HG02588 (cell line): ENCODE measurements around the gene HPX.

Source experiments
- ATAC-seq: cut with Tn5 transposase; IDR thresholded peaks from one replicate; pipeline ENCODE4 v1.9.1; 2021; ENCODE audit warnings: mild to moderate bottlenecking, moderate library complexity; ENCODE audit not compliant: unreplicated experiment

The HPX gene, protein sequence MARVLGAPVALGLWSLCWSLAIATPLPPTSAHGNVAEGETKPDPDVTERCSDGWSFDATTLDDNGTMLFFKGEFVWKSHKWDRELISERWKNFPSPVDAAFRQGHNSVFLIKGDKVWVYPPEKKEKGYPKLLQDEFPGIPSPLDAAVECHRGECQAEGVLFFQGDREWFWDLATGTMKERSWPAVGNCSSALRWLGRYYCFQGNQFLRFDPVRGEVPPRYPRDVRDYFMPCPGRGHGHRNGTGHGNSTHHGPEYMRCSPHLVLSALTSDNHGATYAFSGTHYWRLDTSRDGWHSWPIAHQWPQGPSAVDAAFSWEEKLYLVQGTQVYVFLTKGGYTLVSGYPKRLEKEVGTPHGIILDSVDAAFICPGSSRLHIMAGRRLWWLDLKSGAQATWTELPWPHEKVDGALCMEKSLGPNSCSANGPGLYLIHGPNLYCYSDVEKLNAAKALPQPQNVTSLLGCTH

DNA sequence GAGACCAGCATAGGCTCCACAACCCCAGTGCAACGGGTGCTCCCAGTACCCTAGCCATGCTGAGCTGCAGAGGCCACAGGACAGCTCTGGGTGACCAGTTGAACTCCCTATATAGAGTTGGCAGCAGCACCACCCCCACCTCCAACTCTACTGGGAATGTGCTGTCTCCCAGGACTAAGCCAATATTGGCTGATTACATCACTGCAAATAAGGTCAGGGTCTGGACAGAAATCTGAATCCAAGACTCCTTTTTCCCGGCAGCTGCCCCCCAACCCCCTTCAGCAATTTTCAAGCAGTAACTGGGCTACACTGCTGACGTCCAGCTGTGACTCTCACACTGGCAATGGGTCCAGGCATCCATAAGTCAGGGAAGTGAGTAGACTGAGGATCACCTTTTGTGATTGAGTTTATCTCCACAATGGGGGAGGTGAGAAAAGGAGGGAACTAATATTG is at the start of gene HPX:
Gene HPX (minus strand): TSS at position 82 of the 453 bp plus-strand sequence. CDS start 24 bp downstream, at position 58.
- ATAC-seq: no peak

DNA sequence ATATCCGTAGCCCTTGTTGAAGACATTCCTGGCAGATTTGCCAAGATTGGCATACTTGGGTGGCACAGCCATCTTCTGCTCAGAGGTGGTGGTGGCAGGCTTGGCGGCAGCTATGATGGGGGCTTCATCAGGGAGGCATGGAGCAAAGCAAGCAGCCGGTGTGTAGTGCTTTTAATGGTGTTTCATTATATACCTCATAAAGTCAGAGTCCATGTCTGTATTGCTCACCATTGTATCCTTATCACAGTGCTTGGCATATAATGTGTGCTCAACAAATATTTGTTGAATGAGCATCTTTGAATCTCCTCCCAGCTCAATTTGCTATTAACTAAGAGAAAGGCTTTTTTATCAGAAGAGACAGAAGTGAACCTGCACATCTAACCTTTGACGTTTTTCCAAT is 48.5 kb upstream of the HPX start:
- no peak for ATAC-seq

DNA sequence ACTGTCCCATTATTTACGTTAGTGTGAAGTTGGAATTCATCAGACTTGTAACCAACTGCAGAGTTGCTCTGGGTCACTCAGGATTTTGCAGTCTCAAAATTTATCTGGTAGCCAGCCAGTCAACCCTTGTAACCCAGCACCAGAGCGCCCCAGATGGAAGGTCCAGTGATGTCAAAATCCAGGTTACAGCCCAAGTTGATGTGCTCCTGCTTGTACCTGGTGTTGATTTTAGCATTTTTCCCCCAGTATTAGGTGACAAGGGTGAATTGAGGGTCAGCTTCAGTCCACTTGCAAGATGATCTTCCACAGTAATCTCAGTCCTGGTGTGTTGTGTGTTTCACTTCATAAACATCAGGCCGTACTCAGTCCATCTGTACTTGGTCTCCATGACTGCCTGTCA is 48.0 kb upstream of the HPX start:
- no peak for ATAC-seq

DNA sequence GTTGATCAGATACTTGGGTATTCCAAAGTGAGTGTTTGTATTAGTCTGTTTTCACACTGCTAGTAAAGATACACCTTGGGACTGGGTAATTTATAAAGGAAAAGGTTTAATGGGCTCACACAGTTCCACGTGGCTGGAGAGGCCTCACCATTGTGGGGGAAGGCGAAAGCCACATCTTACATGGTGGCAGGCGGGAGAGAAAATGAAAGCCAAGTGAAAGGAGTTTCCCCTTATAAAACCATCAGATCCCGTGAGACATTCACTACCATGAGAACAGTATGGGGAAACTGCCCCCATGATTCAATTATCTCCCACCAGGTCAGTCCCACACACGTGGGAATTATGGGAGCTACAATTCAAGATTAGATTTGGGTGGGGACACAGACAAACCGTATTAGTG is 47.6 kb upstream of the HPX start:
- no peak for ATAC-seq

DNA sequence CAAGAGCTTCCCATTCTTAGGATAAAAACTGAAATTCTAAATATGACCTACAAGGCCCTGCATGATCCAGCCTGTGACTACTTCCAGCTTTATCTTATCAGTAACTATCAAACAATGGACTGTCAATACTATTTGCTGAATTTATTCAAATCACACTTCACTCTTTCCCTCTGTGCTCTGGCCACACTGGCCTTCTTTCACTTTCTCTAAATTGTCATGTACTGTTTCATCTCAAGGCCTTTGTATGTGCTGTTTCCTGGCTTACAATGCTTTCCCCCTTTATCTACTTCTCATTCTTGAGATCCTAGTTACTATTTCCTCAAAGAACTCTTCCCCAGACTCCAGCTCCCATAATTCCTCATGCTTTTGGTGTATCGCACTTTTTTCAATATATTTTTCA is 46.2 kb upstream of the HPX start:
- ATAC-seq: no peak

DNA sequence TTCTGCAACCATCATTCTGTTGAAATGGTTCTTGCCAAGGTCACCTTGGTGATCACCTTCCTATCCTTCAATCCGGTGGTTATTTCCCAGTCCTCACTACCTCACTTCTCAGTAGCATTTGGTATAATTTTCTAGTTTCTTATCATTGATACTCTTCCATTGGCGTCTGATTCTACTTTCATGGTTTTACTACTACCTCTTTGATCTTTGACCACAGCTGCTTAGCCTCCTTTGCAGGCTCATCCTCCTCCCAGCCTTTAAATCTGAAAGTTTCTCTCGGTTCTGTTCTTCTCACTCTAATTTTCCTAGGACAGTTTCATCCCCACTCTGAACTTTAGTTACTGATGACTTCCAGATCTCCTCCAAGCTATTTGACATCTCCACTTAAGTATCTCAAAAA is 45.5 kb upstream of the HPX start:
- ATAC-seq: no peak

DNA sequence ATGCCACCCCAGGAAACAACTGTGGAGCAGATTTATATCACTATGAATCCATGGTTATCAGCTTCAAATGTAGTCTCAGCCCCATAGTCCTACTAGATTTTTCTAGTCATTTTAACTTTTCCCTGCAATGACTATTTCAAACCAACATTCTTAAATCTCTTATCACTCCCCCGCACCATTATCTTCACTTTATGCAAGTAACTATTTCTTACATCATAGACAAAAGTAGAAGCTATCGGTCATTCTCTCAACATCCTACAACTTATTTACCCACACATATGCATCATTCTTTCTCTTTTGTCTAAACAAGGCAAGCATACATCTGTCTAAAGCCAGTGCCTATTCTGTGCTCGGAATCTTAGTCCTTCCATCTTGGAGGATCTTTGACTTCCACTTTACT is 44.9 kb upstream of the HPX start:
- ATAC-seq: no peak

DNA sequence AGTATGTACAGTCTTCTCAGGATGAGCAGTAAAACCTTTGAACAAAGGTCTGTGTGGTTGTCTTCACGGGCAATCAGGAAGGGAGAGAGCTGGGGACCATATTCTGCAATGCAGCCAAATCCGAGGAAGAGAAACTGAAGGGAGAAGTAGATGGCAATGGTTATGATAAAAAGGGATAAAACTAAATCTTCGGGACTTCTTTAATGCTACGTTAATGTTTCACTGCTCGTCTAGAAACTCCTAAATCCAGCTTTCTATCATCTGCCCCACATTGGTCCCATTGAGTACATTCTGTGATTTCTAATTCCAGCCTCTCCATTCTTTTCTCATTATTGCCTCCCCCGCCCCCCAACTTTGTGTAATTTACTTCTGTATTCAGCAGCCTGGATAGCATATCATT is 42.2 kb upstream of the HPX start:
- ATAC-seq: no peak

DNA sequence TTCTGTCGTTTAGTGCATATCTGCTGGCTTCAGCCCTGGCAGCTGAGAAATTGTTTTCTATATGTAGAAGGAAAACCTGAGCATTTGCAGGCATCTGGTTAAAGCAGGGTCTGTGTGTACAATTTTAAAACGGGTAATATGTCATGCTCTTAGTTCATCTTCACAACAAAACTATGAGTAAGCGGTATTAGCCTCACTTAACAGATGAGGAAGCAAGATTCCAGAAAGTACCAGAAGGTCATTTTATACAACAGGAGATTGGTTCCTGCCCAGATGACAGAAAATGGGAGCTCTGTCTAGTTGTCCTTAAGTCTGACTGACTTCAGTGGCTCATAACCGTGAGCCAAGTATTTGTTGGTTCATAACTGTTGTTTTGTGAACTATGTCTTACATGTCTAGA is 41.7 kb upstream of the HPX start:
- no peak for ATAC-seq

DNA sequence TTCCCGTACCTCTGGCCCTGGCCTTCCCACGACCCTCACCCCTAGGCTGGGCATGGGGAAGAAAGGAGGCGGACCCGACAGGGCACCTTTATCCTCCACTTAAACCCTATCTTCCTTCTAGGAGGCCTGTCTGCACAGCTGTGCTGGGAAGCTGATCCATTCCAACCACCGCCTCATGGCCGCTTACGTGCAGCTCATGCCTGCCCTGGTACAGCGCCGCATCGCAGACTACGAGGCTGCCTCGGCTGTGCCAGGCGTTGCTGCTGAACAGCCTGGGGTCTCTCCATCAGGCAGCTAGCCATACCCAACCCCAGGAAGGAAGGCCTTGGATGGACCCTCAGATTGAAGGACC is 41.1 kb upstream of the HPX start:
- no peak for ATAC-seq

DNA sequence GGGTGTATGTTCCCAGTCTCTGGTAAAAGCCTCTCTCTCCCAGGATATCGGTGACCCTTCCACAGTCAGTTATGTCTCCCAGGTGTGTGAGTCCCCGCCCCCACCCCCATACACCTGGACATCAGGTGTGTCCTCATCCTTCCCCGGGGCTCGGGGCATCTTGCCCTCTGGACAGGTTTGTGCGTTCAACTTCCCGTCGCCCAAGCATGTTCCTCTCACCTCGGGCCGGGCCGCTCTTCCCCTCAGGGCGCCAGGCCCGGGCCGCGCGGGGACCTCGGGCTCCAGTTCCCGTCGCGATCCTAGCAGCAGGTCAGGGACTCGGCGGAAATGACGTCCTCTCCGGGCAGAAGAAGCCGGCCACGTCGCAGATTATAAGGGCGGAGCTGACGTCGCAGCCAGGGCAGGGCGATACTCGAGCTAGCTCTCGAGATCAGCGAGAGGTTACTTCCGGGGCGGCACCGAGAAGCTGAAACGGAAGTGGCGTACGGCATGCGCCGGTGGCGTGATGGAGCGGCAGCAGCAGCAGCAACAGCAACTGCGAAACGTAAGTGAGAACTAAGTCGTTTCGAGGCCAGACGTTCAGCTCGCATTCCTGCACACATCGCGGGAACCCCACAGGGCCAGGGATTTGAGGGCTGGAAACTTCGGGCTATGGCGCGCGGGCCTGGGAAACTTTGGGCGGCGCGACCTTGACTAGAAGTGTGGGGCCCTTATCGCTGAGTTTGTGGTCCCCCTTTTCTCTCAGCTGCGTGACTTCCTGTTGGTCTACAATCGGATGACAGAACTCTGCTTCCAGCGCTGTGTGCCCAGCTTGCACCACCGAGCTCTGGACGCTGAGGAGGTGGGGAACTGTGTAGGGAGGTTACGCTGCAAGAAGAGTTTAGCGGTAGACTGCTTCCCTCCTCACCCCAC is 40.5 kb upstream of the HPX start, which contains the start of the genes ARFIP2 and TIMM10B:
Gene ARFIP2 (minus strand): TSS at position 320 of the 912 bp plus-strand sequence. CDS start 910 bp downstream, outside the sequence.
Gene TIMM10B (plus strand): TSS at position 490 of the 912 bp plus-strand sequence. CDS start 16 bp downstream, at position 506.
- peak; percentile 99 for ATAC-seq

DNA sequence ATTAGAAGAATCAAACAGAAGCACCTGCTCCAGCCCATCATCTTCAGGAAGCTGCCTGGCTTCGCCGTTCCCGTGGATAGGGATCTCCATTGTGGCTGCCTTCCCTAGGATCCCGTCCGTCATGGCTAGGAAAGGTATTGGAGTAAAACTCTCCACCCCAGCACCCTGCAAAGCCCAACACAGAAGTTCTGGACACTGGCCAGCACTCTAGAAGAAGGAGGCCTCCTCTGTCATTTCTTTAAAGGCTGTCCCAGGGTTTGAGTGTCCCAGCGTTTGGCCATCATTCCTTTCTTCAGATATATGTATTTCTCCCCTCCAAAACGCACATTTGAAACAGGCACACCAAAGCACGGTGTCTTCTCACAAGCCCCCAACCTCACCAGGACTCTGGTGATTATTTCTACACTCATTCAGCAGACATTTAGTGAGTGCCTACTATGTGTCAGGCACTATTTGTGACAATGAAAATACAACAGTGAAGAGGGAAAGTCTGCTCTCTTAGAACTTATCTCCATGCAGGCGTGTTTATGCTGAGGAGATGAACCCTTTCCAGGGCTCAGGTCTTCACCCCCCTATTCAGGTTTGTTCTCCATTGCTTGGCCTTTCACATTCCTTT is 39.6 kb upstream of the HPX start:
- no peak for ATAC-seq

DNA sequence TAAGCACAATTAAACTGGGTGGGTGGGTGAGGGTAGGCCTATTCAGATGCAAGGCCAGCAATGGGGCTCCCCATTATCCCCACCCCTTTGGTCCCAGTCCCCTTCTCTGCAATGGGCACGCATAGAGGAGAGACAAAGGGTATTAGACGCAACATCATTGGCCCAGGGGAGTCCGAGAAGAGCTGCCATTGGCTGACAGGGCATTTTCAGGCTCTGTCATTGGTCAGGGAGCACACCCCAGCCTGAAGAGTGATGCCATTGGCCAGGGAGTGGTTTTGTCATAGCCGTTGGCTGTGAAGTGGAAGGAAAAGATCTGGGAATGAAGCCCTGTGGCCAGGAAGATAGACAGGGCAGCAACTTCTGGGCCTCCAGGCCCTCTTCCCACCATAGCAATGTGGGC is 35.8 kb upstream of the HPX start:
- ATAC-seq: no peak

DNA sequence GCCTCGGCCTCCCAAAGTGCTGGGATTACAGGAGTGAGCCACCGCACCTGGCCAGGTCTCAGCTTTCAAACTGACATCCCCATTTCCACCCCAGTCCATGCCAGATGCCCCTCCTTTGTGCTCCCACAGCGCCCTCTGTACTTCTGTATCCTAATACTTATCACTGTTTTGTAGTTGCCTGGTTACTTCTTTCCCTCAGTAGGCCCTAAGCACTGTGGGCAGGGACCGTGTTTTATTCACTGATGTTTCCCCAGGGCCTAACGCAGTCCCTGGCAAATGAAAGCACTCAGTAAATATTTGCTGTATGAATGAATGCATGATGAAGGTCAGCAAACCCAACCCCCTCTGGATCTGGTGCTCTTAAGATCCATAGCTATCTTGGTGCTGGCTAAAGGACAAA is 35.1 kb upstream of the HPX start:
- ATAC-seq: no peak

DNA sequence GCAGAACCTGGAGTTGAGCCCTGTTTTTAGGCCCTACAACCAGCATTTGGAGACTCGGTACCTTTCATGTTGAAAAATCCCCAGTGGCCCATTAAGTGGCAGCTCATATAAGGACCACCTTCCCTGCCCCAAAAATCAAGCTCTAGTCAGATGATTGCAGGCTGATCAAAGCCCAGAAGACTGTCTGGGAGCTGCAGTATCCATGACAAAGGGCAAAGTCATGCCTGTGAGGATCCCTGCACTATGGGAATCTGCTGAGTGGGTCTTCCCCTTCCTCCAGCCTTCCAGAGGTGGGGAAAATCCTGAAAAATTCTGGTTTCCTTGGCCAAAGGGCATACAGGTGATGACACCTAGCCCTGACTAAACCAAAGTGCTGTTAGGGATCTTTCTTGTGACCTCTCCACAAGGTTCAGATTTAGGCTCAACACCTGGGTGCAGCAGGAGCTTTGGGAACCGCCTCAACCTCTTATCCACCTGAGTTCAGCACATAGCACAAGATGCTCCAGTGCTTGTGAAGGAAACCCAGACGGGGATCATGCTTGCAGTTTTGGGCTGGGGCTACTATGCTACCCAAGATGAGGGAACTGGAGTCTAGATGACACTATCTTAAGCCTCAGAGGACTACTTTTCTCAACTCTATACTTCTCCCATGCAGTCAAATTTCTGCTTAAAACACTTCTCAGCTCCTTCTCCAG is 34.2 kb upstream of the HPX start:
- no peak for ATAC-seq

DNA sequence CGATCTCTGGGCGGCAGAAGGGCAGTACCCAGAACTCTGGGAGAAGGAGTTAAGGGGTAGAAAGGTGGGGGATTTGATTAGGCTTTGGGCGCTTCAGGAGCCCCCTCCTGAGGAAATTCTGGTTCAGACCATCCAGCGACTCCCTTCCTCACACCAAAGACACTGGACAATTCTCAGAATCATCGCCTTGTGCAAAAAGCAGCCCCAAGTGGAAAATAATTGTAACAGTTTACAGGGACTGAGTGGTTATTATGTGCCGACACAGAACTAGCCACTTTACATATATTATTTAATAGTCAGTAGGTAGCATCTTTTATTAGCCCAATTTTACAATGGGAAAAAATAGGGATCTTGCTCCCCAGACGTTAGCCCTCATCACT is 33.6 kb upstream of the HPX start:
- ATAC-seq: no peak

DNA sequence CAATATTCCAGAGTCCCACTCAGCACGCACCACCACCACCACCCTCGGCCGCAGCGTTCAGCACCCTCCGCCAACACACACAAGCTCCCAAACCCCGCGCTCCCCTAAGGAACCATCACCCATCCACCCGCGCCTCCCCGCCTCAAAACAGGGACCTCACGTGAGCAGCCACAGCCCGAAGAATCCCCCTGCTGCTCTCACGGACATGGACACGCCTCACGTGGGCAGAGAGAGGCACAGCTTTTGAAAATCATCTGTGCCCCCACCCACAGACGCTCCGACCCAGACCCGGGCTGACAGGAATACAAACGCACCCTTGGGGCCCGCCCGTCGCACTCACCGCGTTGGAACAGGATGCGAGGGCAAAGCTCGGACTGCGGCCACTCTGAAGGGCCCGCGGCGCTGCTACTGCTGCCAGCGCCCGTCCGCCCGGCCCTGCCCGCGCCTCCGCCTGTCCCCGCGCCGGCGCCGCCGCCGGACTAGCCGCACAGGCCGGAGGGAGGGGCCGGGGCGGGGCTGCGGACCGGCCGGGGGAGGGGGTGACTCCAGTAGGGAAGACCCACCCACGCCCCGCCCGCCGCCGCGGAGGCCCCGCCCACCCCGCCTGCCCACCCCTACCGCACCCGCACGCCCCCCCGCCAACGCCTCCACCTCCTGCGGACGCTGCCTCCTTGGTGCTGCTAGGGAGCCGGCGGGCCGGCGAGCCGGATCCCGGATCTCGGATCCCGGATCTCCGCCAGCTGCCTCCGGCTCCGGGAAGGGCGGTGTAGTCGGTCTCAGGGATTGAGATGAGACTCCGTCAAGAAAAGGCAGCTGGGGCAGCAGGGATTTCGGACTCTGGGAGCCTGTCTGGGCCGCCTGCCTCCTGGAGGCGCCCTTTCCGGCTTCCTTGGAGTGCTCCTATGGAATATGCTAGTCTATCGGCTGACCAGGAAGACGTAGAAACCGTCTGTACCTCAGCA is 32.9 kb upstream of the HPX start, which contains the start of gene TRIM3:
Gene TRIM3 (minus strand): TSS at position 491 of the 962 bp plus-strand sequence. CDS start 8,246 bp downstream, outside the sequence.
- ATAC-seq: peak; percentile 64

DNA sequence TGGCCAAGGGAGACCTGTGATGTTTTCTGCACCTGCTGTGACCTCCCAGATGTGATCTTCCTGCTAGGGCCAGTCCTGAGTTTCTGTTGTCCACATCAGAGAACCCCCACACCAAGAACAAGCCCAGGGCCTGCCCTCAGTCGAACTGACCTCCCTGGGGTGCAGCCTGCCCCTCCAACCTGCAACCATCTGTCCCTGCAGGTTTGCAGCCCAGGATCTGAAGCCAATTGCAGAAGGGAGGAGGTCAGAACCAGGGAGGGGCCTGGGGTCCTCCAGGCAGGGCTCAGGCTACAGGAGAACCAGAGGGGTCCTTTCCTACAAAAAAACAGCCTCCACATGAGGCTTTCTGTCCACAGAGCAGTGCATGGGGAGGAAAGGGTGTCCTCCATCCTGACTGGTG is 32.1 kb upstream of the HPX start:
- ATAC-seq: no peak

DNA sequence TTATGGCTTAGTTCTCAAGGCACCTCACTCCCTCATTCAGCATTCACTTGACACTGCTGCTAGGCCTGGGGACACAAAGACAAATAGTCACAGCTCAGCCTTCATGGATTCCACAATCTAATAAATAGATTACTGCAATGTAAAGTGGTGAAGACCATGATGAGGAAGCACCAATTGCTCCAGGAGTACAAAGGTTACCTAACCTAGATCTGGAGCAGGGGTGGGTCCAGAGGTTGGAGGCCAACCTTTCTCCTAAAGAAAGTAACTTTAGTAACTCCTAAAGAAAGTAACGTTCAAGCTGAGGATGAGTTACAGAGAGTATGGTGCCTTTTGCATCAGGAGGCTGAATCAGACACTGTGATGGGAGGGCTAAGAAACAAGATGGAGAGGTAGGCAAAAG is 28.8 kb upstream of the HPX start:
- ATAC-seq: no peak
